Gastrocnemius medialis (tissue), 4 donors: ENCODE data around the gene FOXK1.
"Not testable (repeated sequence)": the region's sequence is repeated elsewhere in the genome, so short reads cannot be mapped to it uniquely, and the experiment has no call there.

Source experiments
- POLR2A ChIP-seq, 2 donors: fragments of 450-650 bp; IDR thresholded peaks; one replicate each; pipeline ENCODE4 v1.6.1; 2017; ENCODE audit warnings: antibody characterized with exemption in 2 of 2, mild to moderate bottlenecking in 2 of 2, moderate library complexity in 2 of 2
- TF ChIP-seq, protein P1 (sequence below), 5 experiments: fragments of 450-650 bp in 3 of 5; fragments of 200-600 bp in 2 of 5; sonication (generic) in 2 of 5; IDR thresholded peaks in 4 of 5; conservative IDR thresholded peaks in 1 of 5; 1 replicate in 4 of 5; 2 replicates in 1 of 5; pipeline ENCODE4 v1.5.1; 2016 to 2019; ENCODE audit warnings: antibody characterized with exemption in 5 of 5, mild to moderate bottlenecking in 3 of 5, moderate library complexity in 3 of 5

DNA sequence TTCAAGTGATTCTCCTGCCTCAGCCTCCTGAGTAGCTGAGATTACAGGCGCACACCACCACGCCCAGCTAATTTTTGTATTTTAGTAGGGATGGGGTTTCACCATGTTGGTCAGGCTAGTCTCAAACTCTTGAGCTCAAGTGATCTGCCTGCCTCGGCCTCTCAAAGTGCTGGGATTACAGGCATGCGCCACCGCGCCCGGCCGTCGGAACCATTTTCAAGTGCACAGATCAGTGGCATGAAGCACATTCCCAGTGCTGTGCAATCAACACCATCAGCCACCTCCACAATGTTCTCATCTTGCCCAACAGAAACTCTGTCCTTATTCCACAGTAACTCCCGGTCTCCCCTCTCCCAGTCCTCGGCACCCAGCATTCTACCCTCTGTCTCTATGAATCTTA, 4.6 kb upstream of the FOXK1 start:
- TF ChIP-seq, protein P1, sequence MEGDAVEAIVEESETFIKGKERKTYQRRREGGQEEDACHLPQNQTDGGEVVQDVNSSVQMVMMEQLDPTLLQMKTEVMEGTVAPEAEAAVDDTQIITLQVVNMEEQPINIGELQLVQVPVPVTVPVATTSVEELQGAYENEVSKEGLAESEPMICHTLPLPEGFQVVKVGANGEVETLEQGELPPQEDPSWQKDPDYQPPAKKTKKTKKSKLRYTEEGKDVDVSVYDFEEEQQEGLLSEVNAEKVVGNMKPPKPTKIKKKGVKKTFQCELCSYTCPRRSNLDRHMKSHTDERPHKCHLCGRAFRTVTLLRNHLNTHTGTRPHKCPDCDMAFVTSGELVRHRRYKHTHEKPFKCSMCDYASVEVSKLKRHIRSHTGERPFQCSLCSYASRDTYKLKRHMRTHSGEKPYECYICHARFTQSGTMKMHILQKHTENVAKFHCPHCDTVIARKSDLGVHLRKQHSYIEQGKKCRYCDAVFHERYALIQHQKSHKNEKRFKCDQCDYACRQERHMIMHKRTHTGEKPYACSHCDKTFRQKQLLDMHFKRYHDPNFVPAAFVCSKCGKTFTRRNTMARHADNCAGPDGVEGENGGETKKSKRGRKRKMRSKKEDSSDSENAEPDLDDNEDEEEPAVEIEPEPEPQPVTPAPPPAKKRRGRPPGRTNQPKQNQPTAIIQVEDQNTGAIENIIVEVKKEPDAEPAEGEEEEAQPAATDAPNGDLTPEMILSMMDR (IDR thresholded peaks at IDR 0.05 in 4 of 5, conservative IDR thresholded peaks at IDR 0.05 in 1 of 5): not testable (repeated sequence)
- not testable (repeated sequence) for TF ChIP-seq POLR2A (IDR thresholded peaks at IDR 0.05)
